Measurements from ENCODE around the gene MALAT1.

- no peak for TF ChIP-seq POLR2A (IDR thresholded peaks at IDR 0.05)
- TF ChIP-seq, protein P1, sequence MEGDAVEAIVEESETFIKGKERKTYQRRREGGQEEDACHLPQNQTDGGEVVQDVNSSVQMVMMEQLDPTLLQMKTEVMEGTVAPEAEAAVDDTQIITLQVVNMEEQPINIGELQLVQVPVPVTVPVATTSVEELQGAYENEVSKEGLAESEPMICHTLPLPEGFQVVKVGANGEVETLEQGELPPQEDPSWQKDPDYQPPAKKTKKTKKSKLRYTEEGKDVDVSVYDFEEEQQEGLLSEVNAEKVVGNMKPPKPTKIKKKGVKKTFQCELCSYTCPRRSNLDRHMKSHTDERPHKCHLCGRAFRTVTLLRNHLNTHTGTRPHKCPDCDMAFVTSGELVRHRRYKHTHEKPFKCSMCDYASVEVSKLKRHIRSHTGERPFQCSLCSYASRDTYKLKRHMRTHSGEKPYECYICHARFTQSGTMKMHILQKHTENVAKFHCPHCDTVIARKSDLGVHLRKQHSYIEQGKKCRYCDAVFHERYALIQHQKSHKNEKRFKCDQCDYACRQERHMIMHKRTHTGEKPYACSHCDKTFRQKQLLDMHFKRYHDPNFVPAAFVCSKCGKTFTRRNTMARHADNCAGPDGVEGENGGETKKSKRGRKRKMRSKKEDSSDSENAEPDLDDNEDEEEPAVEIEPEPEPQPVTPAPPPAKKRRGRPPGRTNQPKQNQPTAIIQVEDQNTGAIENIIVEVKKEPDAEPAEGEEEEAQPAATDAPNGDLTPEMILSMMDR (IDR thresholded peaks at IDR 0.05) = no peak
Observed at GRCh38 chr11:65456418-65456817, 42.4 kb upstream of the MALAT1 start.

Data from esophagus squamous epithelium (tissue), 4 donors.